GM23338 (cell line): ENCODE measurements around the gene C1QTNF8. TPM values are rescaled to one million over a fixed set of nuclear protein-coding genes. Genes with fewer than 3 reads are reported as not detected.

Experiments
- ATAC-seq: fragments of 200-7000 bp; cut with Tn5 transposase; 3 replicates; pipeline ENCODE4 v1.9.1; 2020
- DNase-seq: peaks from one replicate; pipeline ENCODE4 v3.0.0-alpha.2; 2015; ENCODE audit warnings: low spot score
- H2AFZ ChIP-seq: fragments of 200-600 bp; sonication (generic); 2 replicates; pipeline ENCODE4 v1.8.0; 2016; ENCODE audit warnings: antibody characterized with exemption, mild to moderate bottlenecking, moderate library complexity
- H3F3A ChIP-seq: fragments of 200-600 bp; sonication (generic); replicated peaks from 2 replicates; pipeline ENCODE4 v1.8.0; 2017; ENCODE audit warnings: antibody characterized with exemption, mixed run types, low read depth
- H3K27ac ChIP-seq: fragments of 200-600 bp; sonication (generic); 2 replicates; pipeline ENCODE4 v1.6.1; 2016; ENCODE audit warnings: low read depth
- H3K27me3 ChIP-seq: fragments of 200-600 bp; sonication (generic); 2 replicates; pipeline ENCODE4 v1.8.0; 2016; ENCODE audit warnings: mild to moderate bottlenecking, mixed run types, moderate library complexity; ENCODE audit not compliant: insufficient read depth
- H3K36me3 ChIP-seq: fragments of 200-600 bp; sonication (generic); 2 replicates; pipeline ENCODE4 v1.8.0; 2016; ENCODE audit warnings: mild to moderate bottlenecking; ENCODE audit not compliant: insufficient read depth
- H3K4me1 ChIP-seq: fragments of 200-600 bp; sonication (generic); 2 replicates; pipeline ENCODE4 v1.8.0; 2016; ENCODE audit warnings: mild to moderate bottlenecking, moderate library complexity; ENCODE audit not compliant: insufficient read depth
- H3K4me2 ChIP-seq: fragments of 200-600 bp; sonication (generic); 2 replicates; pipeline ENCODE4 v1.7.1; 2017; ENCODE audit warnings: mixed run types
- H3K4me3 ChIP-seq: fragments of 200-600 bp; sonication (generic); 2 replicates; pipeline ENCODE4 v1.6.1; 2016; ENCODE audit warnings: mixed run types
- H3K79me2 ChIP-seq: fragments of 200-600 bp; sonication (generic); replicated peaks from 2 replicates; pipeline ENCODE4 v1.8.0; 2017; ENCODE audit warnings: mild to moderate bottlenecking; ENCODE audit not compliant: insufficient read depth
- H3K9me2 ChIP-seq: fragments of 200-600 bp; sonication (generic); 2 replicates; pipeline ENCODE4 v1.8.0; 2017; ENCODE audit not compliant: insufficient read depth
- H4K20me1 ChIP-seq: fragments of 200-600 bp; sonication (generic); replicated peaks from 2 replicates; pipeline ENCODE4 v1.8.0; 2017; ENCODE audit warnings: mild to moderate bottlenecking; ENCODE audit not compliant: insufficient read depth
- H3K27ac Mint-ChIP-seq: 2 replicates; pipeline ENCODE4 v1.8.0; 2020; ENCODE audit warnings: inconsistent platforms, mild to moderate bottlenecking, moderate library complexity, mixed read lengths
- H3K27me3 Mint-ChIP-seq: 3 replicates; pipeline ENCODE4 v1.8.0; 2022; ENCODE audit warnings: low read depth, mild to moderate bottlenecking, moderate library complexity, mixed read lengths, inconsistent platforms; ENCODE audit not compliant: insufficient read depth, poor library complexity
- H3K36me3 Mint-ChIP-seq: 3 replicates; pipeline ENCODE4 v1.8.0; 2021; ENCODE audit warnings: low read depth, mild to moderate bottlenecking, inconsistent platforms, moderate library complexity, mixed read lengths
- H3K4me1 Mint-ChIP-seq: 3 replicates; pipeline ENCODE4 v1.8.0; 2020; ENCODE audit warnings: mild to moderate bottlenecking, inconsistent platforms, mixed read lengths
- H3K4me3 Mint-ChIP-seq: 3 replicates; pipeline ENCODE4 v1.8.0; 2021; ENCODE audit warnings: moderate library complexity, mild to moderate bottlenecking, inconsistent platforms, mixed read lengths
- H3K9me3 Mint-ChIP-seq: 3 replicates; pipeline ENCODE4 v1.8.0; 2020; ENCODE audit warnings: moderate library complexity, mild to moderate bottlenecking, inconsistent platforms, mixed read lengths
- CREB1 ChIP-seq: fragments of 250-450 bp; sonication (Bioruptor Pico); IDR thresholded peaks from 2 replicates; pipeline ENCODE4 v1.5.0; 2020; ENCODE audit warnings: low read depth, mild to moderate bottlenecking, moderate library complexity
- CTCF ChIP-seq, 2 experiments: fragments of 200-600 bp in 1 of 2; sonication (generic) in 1 of 2; conservative IDR thresholded peaks; 2 replicates each; pipeline versions ENCODE4 v1.5.1 to v1.6.1; 2016 to 2017; ENCODE audit warnings: antibody characterized with exemption in 2 of 2, low read depth in 2 of 2, mild to moderate bottlenecking in 2 of 2, moderate library complexity in 1 of 2
- ETS1 ChIP-seq: IDR thresholded peaks from 2 replicates; pipeline ENCODE4 v1.6.1; 2016; ENCODE audit warnings: antibody characterized with exemption
- EZH2 ChIP-seq: fragments of 200-600 bp; sonication (generic); IDR thresholded peaks from one replicate; pipeline ENCODE4 v1.8.0; 2017; ENCODE audit warnings: antibody characterized with exemption, mild to moderate bottlenecking, low read depth; ENCODE audit not compliant: unreplicated experiment
- EZH2phosphoT487 ChIP-seq: fragments of 200-600 bp; sonication (generic); IDR thresholded peaks from one replicate; pipeline ENCODE4 v1.8.1; 2018; ENCODE audit warnings: antibody characterized with exemption; ENCODE audit not compliant: unreplicated experiment
- JUNB ChIP-seq: IDR thresholded peaks from one replicate; pipeline ENCODE4 v1.6.1; 2016; ENCODE audit warnings: antibody characterized with exemption; ENCODE audit not compliant: unreplicated experiment
- NANOG ChIP-seq: IDR thresholded peaks from 2 replicates; pipeline ENCODE4 v1.6.1; 2016; ENCODE audit warnings: antibody characterized with exemption, borderline replicate concordance
- POLR2AphosphoS5 ChIP-seq: IDR thresholded peaks from 2 replicates; pipeline ENCODE4 v1.6.1; 2016; ENCODE audit warnings: antibody characterized with exemption, low read depth
- REST ChIP-seq: IDR thresholded peaks from one replicate; pipeline ENCODE4 v1.6.1; 2018; ENCODE audit warnings: antibody characterized with exemption; ENCODE audit not compliant: unreplicated experiment
- STAT1 ChIP-seq: IDR thresholded peaks from one replicate; pipeline ENCODE4 v1.6.1; 2016; ENCODE audit warnings: antibody characterized with exemption; ENCODE audit not compliant: unreplicated experiment
- ZNF114 ChIP-seq: fragments of 250-450 bp; sonication (Bioruptor Pico); IDR thresholded peaks from 2 replicates; pipeline ENCODE4 v1.5.0; 2020; ENCODE audit warnings: mild to moderate bottlenecking, moderate library complexity
- ZNF331 ChIP-seq: fragments of 250-450 bp; sonication (Bioruptor Pico); IDR thresholded peaks from 2 replicates; pipeline ENCODE4 v1.5.0; 2020; ENCODE audit warnings: low read depth, mild to moderate bottlenecking, moderate library complexity
- polyA plus RNA-seq: library from polyadenylated mRNA; unstranded; fragments of >200 nt; fragmentation: Nextera tagmentation; extraction: Ambion mirVana; gene quantifications from 2 replicates; pipeline ENCODE4 v1.2.1, GENCODE V29; 2016
- total RNA-seq: library from RNA; depleted of rRNA; stranded (reverse); fragments of >200 nt; shearing (Covaris generic); gene quantifications from 2 replicates; pipeline ENCODE4 v1.2.3, GENCODE V29; 2014
- TF ChIP-seq, protein P1 (sequence below): fragments of 250-450 bp; sonication (Bioruptor Pico); IDR thresholded peaks from 2 replicates; pipeline ENCODE4 v1.5.0; 2020; ENCODE audit warnings: mild to moderate bottlenecking, moderate library complexity

C1QTNF8 gene
- total and polyA plus RNA-seq, 2 experiments from 2014 or later = not detected

- Histone ChIP-seq H2AFZ (no peak overlapping the region), H3K4me2 (no peak overlapping the region), H4K20me1 (no peaks in the 10 kb centered on the region), H3K4me1 (no peaks in the 10 kb centered on the region), H3K27me3 (no peaks in the 10 kb centered on the region), H3K79me2 (no peaks in the 10 kb centered on the region), H3K36me3 (no peaks in the 10 kb centered on the region), H3K27ac (no peak overlapping the region), H3F3A (no peaks in the 10 kb centered on the region), H3K9me2 (no peaks in the 10 kb centered on the region), H3K4me3 (no peak overlapping the region)
- DNase-seq (no peak), ATAC-seq (no peak)
- Mint-ChIP-seq H3K4me1 (no peaks in the 10 kb centered on the region), H3K36me3 (no peaks in the 10 kb centered on the region), H3K27me3 (peaks cover 5% of the 10 kb centered on the region), H3K9me3 (no peaks in the 10 kb centered on the region), H3K4me3 (no peak overlapping the region), H3K27ac (no peak overlapping the region)
- TF ChIP-seq REST (no peak), STAT1 (no peak), EZH2 (no peak), JUNB (no peak), ZNF114 (CRISPR knock-in tag) (no peak), ETS1 (no peak), CREB1 (CRISPR knock-in tag) (no peak), CTCF (conservative IDR thresholded peaks at IDR 0.05; ENCODE audit: low read depth in 2 of 2) (no peak), NANOG (no peak), POLR2AphosphoS5 (no peak), ZNF331 (CRISPR knock-in tag) (no peak), EZH2phosphoT487 (no peak)
- TF ChIP-seq, protein P1, sequence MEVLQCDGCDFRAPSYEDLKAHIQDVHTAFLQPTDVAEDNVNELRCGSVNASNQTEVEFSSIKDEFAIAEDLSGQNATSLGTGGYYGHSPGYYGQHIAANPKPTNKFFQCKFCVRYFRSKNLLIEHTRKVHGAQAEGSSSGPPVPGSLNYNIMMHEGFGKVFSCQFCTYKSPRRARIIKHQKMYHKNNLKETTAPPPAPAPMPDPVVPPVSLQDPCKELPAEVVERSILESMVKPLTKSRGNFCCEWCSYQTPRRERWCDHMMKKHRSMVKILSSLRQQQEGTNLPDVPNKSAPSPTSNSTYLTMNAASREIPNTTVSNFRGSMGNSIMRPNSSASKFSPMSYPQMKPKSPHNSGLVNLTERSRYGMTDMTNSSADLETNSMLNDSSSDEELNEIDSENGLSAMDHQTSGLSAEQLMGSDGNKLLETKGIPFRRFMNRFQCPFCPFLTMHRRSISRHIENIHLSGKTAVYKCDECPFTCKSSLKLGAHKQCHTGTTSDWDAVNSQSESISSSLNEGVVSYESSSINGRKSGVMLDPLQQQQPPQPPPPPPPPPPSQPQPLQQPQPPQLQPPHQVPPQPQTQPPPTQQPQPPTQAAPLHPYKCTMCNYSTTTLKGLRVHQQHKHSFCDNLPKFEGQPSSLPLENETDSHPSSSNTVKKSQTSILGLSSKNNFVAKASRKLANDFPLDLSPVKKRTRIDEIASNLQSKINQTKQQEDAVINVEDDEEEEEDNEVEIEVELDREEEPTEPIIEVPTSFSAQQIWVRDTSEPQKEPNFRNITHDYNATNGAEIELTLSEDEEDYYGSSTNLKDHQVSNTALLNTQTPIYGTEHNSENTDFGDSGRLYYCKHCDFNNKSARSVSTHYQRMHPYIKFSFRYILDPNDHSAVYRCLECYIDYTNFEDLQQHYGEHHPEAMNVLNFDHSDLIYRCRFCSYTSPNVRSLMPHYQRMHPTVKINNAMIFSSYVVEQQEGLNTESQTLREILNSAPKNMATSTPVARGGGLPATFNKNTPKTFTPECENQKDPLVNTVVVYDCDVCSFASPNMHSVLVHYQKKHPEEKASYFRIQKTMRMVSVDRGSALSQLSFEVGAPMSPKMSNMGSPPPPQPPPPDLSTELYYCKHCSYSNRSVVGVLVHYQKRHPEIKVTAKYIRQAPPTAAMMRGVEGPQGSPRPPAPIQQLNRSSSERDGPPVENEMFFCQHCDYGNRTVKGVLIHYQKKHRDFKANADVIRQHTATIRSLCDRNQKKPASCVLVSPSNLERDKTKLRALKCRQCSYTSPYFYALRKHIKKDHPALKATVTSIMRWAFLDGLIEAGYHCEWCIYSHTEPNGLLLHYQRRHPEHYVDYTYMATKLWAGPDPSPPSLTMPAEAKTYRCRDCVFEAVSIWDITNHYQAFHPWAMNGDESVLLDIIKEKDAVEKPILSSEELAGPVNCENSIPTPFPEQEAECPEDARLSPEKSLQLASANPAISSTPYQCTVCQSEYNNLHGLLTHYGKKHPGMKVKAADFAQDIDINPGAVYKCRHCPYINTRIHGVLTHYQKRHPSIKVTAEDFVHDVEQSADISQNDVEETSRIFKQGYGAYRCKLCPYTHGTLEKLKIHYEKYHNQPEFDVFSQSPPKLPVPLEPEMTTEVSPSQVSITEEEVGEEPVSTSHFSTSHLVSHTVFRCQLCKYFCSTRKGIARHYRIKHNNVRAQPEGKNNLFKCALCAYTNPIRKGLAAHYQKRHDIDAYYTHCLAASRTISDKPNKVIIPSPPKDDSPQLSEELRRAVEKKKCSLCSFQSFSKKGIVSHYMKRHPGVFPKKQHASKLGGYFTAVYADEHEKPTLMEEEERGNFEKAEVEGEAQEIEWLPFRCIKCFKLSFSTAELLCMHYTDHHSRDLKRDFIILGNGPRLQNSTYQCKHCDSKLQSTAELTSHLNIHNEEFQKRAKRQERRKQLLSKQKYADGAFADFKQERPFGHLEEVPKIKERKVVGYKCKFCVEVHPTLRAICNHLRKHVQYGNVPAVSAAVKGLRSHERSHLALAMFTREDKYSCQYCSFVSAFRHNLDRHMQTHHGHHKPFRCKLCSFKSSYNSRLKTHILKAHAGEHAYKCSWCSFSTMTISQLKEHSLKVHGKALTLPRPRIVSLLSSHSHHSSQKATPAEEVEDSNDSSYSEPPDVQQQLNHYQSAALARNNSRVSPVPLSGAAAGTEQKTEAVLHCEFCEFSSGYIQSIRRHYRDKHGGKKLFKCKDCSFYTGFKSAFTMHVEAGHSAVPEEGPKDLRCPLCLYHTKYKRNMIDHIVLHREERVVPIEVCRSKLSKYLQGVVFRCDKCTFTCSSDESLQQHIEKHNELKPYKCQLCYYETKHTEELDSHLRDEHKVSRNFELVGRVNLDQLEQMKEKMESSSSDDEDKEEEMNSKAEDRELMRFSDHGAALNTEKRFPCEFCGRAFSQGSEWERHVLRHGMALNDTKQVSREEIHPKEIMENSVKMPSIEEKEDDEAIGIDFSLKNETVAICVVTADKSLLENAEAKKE (CRISPR knock-in tag) = no peak
Observed at GRCh38 chr16:1113889-1114526, 18.0 kb upstream of the C1QTNF8 start.
